Measurements from ENCODE around the gene HYKK. TPM values are rescaled to one million over a fixed set of nuclear protein-coding genes. Genes with fewer than 3 reads are reported as not detected.

HYKK gene
- total and polyA plus RNA-seq, 10 of the 15 experiments (the other 5 are each of a cell fraction or from before 2014, with no cell fraction given), result 0.15 to 0.98 (median 0.49) TPM

DNA sequence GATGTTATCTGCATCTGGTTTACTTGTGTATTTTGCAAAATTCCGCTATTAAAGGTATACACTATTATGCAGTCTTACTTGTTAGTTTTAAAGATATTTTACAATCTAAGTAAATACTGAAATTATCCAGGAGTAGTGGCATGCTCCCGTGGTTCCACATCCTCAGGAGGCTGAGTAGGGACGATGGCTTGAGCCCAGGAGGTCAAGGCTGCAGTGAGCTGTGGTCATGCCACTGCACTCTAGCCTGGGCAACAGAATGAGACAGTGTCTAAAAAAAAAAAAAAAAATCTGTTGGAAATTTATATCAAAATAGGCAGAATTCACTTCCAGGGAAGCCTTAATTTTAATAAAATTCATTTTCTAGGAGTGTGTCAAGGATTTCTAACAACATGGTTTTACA lies 27.7 kb upstream of the HYKK start:
- Histone ChIP-seq H3K4me2 (ENCODE audit: control insufficient read depth, insufficient read depth) (no peak overlapping the region), H3K4me1 (ENCODE audit: control insufficient read depth, insufficient read depth, low read length) (no peaks in the 10 kb centered on the region), H4K20me1 (ENCODE audit: control insufficient read depth, insufficient read depth) (no peaks in the 10 kb centered on the region), H3K36me3 (ENCODE audit: control insufficient read depth in 2 of 2, insufficient read depth in 2 of 2, low read length in 1 of 2) (peaks cover 5 to 39% of the 10 kb centered on the region in 2 experiments), H3K27me3 (replicated peaks in 1 of 2; ENCODE audit: control insufficient read depth in 2 of 2, insufficient read depth in 2 of 2, low read length in 1 of 2) (no peaks in the 10 kb centered on the region), H3K9ac (ENCODE audit: control insufficient read depth, insufficient read depth, low read length) (no peak overlapping the region), H3K4me3 (no peak overlapping the region), H3K79me2 (ENCODE audit: control insufficient read depth, insufficient read depth, low read length) (no peaks in the 10 kb centered on the region), H3K27ac (ENCODE audit: control insufficient read depth, insufficient read depth) (no peak overlapping the region), H2AFZ (ENCODE audit: control insufficient read depth, low read depth, low read length) (no peak overlapping the region), H3K9me3 (replicated peaks; ENCODE audit: control insufficient read depth, insufficient read depth, low read length) (no peaks in the 10 kb centered on the region)
- intact Hi-C loops (cut with micrococcal nuclease; ENCODE audit: unreplicated experiment) (loop anchor here (5.0 kb wide), 2 partner anchors 172 to 367 kb away; no protein-coding TSS in a partner anchor), in situ Hi-C loops (cut with MboI) (no loop called here)
- DNase-seq (ENCODE audit: low read depth, low spot score) (no peak), ATAC-seq (no peak), FAIRE-seq (no peak)
- ChIA-PET SMC1A (ENCODE audit: uncharacterized antibody, unreplicated experiment) (no interaction called here), RAD21 (ENCODE audit: unreplicated experiment) (no interaction called here), CTCF (no interaction called here), POLR2A (no interaction called here)
- no TSS peak for BruUV-seq (replicated peaks)
- 98% methylated on average over 3 of the region's 3 CpGs for WGBS (ENCODE audit: insufficient coverage, insufficient replicate concordance, low lambda C conversion rate, missing lambda C conversion rate)
- TF ChIP-seq BCLAF1 (IDR thresholded peaks at IDR 0.05), result no peak
- TF ChIP-seq, protein P1, sequence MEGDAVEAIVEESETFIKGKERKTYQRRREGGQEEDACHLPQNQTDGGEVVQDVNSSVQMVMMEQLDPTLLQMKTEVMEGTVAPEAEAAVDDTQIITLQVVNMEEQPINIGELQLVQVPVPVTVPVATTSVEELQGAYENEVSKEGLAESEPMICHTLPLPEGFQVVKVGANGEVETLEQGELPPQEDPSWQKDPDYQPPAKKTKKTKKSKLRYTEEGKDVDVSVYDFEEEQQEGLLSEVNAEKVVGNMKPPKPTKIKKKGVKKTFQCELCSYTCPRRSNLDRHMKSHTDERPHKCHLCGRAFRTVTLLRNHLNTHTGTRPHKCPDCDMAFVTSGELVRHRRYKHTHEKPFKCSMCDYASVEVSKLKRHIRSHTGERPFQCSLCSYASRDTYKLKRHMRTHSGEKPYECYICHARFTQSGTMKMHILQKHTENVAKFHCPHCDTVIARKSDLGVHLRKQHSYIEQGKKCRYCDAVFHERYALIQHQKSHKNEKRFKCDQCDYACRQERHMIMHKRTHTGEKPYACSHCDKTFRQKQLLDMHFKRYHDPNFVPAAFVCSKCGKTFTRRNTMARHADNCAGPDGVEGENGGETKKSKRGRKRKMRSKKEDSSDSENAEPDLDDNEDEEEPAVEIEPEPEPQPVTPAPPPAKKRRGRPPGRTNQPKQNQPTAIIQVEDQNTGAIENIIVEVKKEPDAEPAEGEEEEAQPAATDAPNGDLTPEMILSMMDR (IDR thresholded peaks at IDR 0.05 in 2 of 3, conservative IDR thresholded peaks at IDR 0.05 in 1 of 3; ENCODE audit: control insufficient read depth in 2 of 3, extremely low read depth in 1 of 3, insufficient read depth in 1 of 3, low read depth in 3 of 3, low read length in 3 of 3), result no peak
- TF ChIP-seq SP1 (IDR thresholded peaks at IDR 0.05; ENCODE audit: low read depth, low read length), result no peak
- no peak for TF ChIP-seq NR2C1 (IDR thresholded peaks at IDR 0.05)
- TF ChIP-seq STAT3 (IDR thresholded peaks at IDR 0.05; ENCODE audit: low read depth, low read length), result no peak
- no peak for TF ChIP-seq CBX5 (IDR thresholded peaks at IDR 0.05; ENCODE audit: low read depth)
- TF ChIP-seq, protein P2, sequence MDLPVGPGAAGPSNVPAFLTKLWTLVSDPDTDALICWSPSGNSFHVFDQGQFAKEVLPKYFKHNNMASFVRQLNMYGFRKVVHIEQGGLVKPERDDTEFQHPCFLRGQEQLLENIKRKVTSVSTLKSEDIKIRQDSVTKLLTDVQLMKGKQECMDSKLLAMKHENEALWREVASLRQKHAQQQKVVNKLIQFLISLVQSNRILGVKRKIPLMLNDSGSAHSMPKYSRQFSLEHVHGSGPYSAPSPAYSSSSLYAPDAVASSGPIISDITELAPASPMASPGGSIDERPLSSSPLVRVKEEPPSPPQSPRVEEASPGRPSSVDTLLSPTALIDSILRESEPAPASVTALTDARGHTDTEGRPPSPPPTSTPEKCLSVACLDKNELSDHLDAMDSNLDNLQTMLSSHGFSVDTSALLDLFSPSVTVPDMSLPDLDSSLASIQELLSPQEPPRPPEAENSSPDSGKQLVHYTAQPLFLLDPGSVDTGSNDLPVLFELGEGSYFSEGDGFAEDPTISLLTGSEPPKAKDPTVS (IDR thresholded peaks at IDR 0.05; ENCODE audit: low read depth, low read length), result no peak
- no peak for TF ChIP-seq ZNF622 (IDR thresholded peaks at IDR 0.05)
- TF ChIP-seq, protein P3, sequence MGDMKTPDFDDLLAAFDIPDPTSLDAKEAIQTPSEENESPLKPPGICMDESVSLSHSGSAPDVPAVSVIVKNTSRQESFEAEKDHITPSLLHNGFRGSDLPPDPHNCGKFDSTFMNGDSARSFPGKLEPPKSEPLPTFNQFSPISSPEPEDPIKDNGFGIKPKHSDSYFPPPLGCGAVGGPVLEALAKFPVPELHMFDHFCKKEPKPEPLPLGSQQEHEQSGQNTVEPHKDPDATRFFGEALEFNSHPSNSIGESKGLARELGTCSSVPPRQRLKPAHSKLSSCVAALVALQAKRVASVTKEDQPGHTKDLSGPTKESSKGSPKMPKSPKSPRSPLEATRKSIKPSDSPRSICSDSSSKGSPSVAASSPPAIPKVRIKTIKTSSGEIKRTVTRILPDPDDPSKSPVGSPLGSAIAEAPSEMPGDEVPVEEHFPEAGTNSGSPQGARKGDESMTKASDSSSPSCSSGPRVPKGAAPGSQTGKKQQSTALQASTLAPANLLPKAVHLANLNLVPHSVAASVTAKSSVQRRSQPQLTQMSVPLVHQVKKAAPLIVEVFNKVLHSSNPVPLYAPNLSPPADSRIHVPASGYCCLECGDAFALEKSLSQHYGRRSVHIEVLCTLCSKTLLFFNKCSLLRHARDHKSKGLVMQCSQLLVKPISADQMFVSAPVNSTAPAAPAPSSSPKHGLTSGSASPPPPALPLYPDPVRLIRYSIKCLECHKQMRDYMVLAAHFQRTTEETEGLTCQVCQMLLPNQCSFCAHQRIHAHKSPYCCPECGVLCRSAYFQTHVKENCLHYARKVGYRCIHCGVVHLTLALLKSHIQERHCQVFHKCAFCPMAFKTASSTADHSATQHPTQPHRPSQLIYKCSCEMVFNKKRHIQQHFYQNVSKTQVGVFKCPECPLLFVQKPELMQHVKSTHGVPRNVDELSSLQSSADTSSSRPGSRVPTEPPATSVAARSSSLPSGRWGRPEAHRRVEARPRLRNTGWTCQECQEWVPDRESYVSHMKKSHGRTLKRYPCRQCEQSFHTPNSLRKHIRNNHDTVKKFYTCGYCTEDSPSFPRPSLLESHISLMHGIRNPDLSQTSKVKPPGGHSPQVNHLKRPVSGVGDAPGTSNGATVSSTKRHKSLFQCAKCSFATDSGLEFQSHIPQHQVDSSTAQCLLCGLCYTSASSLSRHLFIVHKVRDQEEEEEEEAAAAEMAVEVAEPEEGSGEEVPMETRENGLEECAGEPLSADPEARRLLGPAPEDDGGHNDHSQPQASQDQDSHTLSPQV (IDR thresholded peaks at IDR 0.05), result no peak
- no peak for TF ChIP-seq SMAD1 (IDR thresholded peaks at IDR 0.05; ENCODE audit: low read depth, partially characterized antibody)
- TF ChIP-seq ZZZ3 (IDR thresholded peaks at IDR 0.05; ENCODE audit: control insufficient read depth, insufficient read length, low read depth), result no peak
- TF ChIP-seq BHLHE40 (IDR thresholded peaks at IDR 0.05; ENCODE audit: borderline replicate concordance in 1 of 2, low read depth in 2 of 2, low read length in 1 of 2), result no peak
- TF ChIP-seq TAF1 (IDR thresholded peaks at IDR 0.05; ENCODE audit: borderline replicate concordance, low read depth, low read length), result no peak

Data from GM12878 (cell line).